Nephron (organoid): ENCODE results near the gene TMTC2.
A peak's percentile ranks its signal among the peaks of the same experiment; 100 is the strongest.

Source experiments
- H3K27ac Mint-ChIP-seq, 3 experiments: 2 replicates each; pipeline ENCODE4 v1.8.0; 2020; ENCODE audit warnings: mixed read lengths in 3 of 3, mild to moderate bottlenecking in 2 of 3, moderate library complexity in 1 of 3
- H3K27me3 Mint-ChIP-seq: 2 replicates; pipeline ENCODE4 v1.8.0; 2021; ENCODE audit warnings: low read depth, mild to moderate bottlenecking, moderate library complexity, mixed read lengths
- H3K36me3 Mint-ChIP-seq: 2 replicates; pipeline ENCODE4 v1.8.0; 2020; ENCODE audit warnings: low read depth, mixed read lengths
- H3K4me1 Mint-ChIP-seq: 2 replicates; pipeline ENCODE4 v1.8.0; 2020; ENCODE audit warnings: mixed read lengths
- H3K4me3 Mint-ChIP-seq, 3 experiments: 2 replicates each; pipeline ENCODE4 v1.8.0; 2020; ENCODE audit warnings: mild to moderate bottlenecking in 3 of 3, mixed read lengths in 3 of 3, moderate library complexity in 2 of 3
- H3K9me3 Mint-ChIP-seq: 2 replicates; pipeline ENCODE4 v1.8.0; 2020; ENCODE audit warnings: mixed read lengths
- TF ChIP-seq, protein P1 (sequence below), 3 experiments: fragments of 200-600 bp; sonication (generic); IDR thresholded peaks; one replicate each; pipeline ENCODE4 v1.5.0; 2021; ENCODE audit warnings: antibody characterized with exemption in 3 of 3; ENCODE audit not compliant: unreplicated experiment in 3 of 3

The TMTC2 gene

DNA sequence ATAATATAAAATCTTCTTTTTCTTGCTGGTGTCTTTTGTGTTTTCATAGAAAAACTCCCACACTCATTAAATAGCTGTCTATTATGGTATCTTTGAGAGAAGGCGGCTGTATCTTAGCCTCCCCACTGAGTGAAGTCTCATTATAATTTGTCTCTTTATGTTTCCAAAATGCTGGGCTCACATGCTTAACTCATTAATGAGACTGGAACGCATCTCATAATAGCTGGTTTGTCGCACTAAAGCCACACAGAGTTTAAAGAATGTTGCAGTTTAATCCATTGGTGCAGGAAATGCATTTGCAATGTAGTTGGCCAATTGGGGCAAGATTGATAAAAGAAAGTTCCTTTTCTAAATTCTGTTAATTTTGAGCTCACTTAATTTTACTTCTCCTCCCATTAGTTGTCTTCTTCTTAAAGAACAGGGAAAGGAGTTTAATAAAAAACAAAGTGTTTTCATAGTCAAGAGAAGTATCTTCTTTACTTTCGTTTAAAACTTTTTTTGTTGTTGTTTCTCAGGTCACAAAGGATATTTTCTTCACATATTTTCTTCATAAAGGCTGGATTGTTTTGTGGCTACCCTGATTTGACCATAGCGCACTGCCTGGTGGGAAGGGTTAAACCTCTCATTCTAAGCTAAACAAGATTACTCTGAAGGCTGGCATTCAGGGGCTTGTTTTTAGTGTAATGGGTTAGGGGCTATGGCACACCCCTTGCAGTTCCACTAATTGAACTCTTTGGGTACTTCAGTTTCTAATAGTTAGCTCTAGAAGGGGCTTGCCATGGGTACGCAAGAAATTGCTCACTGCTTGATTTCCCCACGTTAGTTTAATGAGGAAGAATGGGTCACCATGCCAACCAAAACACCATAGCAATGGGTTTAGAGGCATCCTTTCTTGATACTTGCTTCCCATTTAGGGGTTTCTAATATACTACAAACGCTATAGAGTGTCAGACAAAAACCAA, 197.0 kb downstream of the TMTC2 start:
- H3K27me3 Mint-ChIP-seq = no peaks in the 10 kb centered on the region
- TF ChIP-seq, protein P1, sequence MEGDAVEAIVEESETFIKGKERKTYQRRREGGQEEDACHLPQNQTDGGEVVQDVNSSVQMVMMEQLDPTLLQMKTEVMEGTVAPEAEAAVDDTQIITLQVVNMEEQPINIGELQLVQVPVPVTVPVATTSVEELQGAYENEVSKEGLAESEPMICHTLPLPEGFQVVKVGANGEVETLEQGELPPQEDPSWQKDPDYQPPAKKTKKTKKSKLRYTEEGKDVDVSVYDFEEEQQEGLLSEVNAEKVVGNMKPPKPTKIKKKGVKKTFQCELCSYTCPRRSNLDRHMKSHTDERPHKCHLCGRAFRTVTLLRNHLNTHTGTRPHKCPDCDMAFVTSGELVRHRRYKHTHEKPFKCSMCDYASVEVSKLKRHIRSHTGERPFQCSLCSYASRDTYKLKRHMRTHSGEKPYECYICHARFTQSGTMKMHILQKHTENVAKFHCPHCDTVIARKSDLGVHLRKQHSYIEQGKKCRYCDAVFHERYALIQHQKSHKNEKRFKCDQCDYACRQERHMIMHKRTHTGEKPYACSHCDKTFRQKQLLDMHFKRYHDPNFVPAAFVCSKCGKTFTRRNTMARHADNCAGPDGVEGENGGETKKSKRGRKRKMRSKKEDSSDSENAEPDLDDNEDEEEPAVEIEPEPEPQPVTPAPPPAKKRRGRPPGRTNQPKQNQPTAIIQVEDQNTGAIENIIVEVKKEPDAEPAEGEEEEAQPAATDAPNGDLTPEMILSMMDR (IDR thresholded peaks at IDR 0.05; ENCODE audit: unreplicated experiment in 3 of 3) = no peak
- peaks cover 32% of the 10 kb centered on the region for H3K4me1 Mint-ChIP-seq
- H3K9me3 Mint-ChIP-seq = no peaks in the 10 kb centered on the region
- H3K36me3 Mint-ChIP-seq = no peaks in the 10 kb centered on the region
- no peak overlapping the region for H3K27ac Mint-ChIP-seq
- H3K4me3 Mint-ChIP-seq = no peak overlapping the region

DNA sequence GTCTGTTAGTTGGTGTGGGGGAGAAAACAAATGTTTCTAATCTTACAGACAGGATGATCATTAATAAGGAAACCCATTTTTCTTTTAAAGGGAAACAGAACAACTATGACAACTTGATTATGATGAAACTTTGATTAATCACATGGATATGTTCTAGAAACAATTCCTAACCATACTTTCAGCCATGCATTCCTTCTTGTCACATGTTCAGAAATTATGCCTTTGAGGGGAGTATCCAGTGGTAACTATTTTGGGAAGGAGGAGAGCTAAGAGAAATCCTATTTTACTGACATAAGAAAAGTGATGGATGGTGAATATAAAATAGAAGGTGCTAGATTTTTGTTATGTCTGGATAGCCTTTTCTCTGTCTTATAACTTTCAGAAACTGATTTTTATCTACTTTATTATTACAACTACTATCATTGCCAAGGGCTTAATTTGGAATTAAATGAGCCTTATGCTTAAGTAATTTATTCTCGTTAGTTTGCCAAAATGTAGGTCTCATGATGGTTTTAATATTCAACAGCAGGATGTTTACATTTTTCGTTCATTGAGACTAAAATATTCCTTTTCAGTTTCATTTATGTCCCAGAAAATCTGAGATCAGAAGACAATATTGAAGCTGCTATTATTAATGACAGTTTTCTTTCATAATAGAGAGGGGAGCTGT, 200.1 kb downstream of the TMTC2 start:
- TF ChIP-seq, protein P1 (IDR thresholded peaks at IDR 0.05; ENCODE audit: unreplicated experiment in 3 of 3) = no peak
- no peaks in the 10 kb centered on the region for H3K9me3 Mint-ChIP-seq
- H3K36me3 Mint-ChIP-seq = no peaks in the 10 kb centered on the region

GRCh38 chr12:82893896-82894295, 207.2 kb downstream of the TMTC2 start:
- no peak overlapping the region for H3K27ac Mint-ChIP-seq
- no peaks in the 10 kb centered on the region for H3K27me3 Mint-ChIP-seq
- TF ChIP-seq, protein P1 (IDR thresholded peaks at IDR 0.05; ENCODE audit: unreplicated experiment in 3 of 3) = no peak
- H3K4me1 Mint-ChIP-seq = no peaks in the 10 kb centered on the region
- H3K4me3 Mint-ChIP-seq = no peak overlapping the region
- H3K36me3 Mint-ChIP-seq = peaks cover 4% of the 10 kb centered on the region
- no peaks in the 10 kb centered on the region for H3K9me3 Mint-ChIP-seq

More for the DNA sequence above, 200.1 kb downstream of the TMTC2 start:
- Mint-ChIP-seq H3K4me3 (no peak overlapping the region), H3K4me1 (peaks cover 15% of the 10 kb centered on the region), H3K27me3 (no peaks in the 10 kb centered on the region), H3K27ac (peak overlapping the region in 2 of 3 experiments; percentile 7 to 22)

DNA sequence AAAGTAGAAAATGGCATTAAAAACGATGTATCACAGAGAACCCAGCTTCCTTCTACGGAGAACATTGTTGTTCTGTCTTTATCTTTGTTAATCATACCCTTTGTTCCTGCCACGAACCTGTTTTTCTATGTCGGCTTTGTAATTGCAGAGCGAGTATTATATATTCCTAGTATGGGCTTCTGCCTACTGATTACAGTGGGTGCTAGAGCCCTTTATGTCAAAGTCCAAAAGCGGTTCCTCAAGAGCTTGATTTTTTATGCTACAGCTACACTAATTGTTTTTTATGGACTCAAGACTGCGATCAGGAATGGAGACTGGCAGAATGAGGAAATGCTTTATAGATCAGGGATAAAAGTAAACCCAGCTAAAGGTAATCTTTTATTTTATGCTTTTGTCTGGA, 209.6 kb downstream of the TMTC2 start:
- H3K4me1 Mint-ChIP-seq = no peaks in the 10 kb centered on the region
- no peaks in the 10 kb centered on the region for H3K9me3 Mint-ChIP-seq
- peak overlapping the region in 1 of 3 experiments; percentile 13 for H3K27ac Mint-ChIP-seq
- H3K27me3 Mint-ChIP-seq = no peaks in the 10 kb centered on the region
- H3K4me3 Mint-ChIP-seq = no peak overlapping the region
- peaks cover 8% of the 10 kb centered on the region for H3K36me3 Mint-ChIP-seq
- TF ChIP-seq, protein P1 (IDR thresholded peaks at IDR 0.05; ENCODE audit: unreplicated experiment in 3 of 3) = no peak

GRCh38 chr12:82896979-82897378, 210.3 kb downstream of the TMTC2 start:
- Mint-ChIP-seq H3K9me3 (no peaks in the 10 kb centered on the region), H3K27me3 (no peaks in the 10 kb centered on the region), H3K4me3 (no peak overlapping the region), H3K36me3 (peaks cover 8% of the 10 kb centered on the region), H3K4me1 (no peaks in the 10 kb centered on the region), H3K27ac (no peak overlapping the region)
- TF ChIP-seq, protein P1 (IDR thresholded peaks at IDR 0.05; ENCODE audit: unreplicated experiment in 3 of 3) = no peak
